ENCODE data around the gene EEIG1. TPM values are rescaled to one million over a fixed set of nuclear protein-coding genes. Genes with fewer than 3 reads are reported as not detected.
A peak's percentile ranks its signal among the peaks of the same experiment; 100 is the strongest.

The EEIG1 gene
- total RNA-seq, 1 donor from 2014 or later, result 61.1 TPM

GRCh38 chr9:127999461-127999860 is 18.7 kb upstream of the EEIG1 start:
- DNase-seq (ENCODE audit: extremely low spot score, unreplicated experiment), result no peak
- Mint-ChIP-seq H3K27me3 (no peaks in the 10 kb centered on the region), H3K4me1 (ENCODE audit: unreplicated experiment) (peaks cover 10% of the 10 kb centered on the region), H3K27ac (no peak overlapping the region), H3K36me3 (no peaks in the 10 kb centered on the region), H3K9me3 (peaks cover 4% of the 10 kb centered on the region), H3K4me3 (no peak overlapping the region)
- no peak for TF ChIP-seq CTCF (conservative IDR thresholded peaks at IDR 0.05)

- DNase-seq (ENCODE audit: extremely low spot score, unreplicated experiment), result no peak
- Mint-ChIP-seq H3K9me3 (no peaks in the 10 kb centered on the region), H3K27me3 (no peaks in the 10 kb centered on the region), H3K27ac (no peak overlapping the region), H3K36me3 (no peaks in the 10 kb centered on the region), H3K4me1 (ENCODE audit: unreplicated experiment) (no peaks in the 10 kb centered on the region), H3K4me3 (no peak overlapping the region)
- TF ChIP-seq CTCF (conservative IDR thresholded peaks at IDR 0.05), result no peak
Measured at GRCh38 chr9:127993721-127994120, 12.9 kb upstream of the EEIG1 start.

GRCh38 chr9:127991757-127992274 is 11.0 kb upstream of the EEIG1 start:
- no peaks in the 10 kb centered on the region for H3K36me3 Mint-ChIP-seq
- H3K4me1 Mint-ChIP-seq (ENCODE audit: unreplicated experiment), result no peaks in the 10 kb centered on the region
- no peak for DNase-seq (ENCODE audit: extremely low spot score, unreplicated experiment)
- no peak overlapping the region for H3K4me3 Mint-ChIP-seq
- peak overlapping the region; percentile 37 for H3K27ac Mint-ChIP-seq
- TF ChIP-seq CTCF (conservative IDR thresholded peaks at IDR 0.05), result no peak
- no peaks in the 10 kb centered on the region for H3K9me3 Mint-ChIP-seq
- no peaks in the 10 kb centered on the region for H3K27me3 Mint-ChIP-seq

- no peaks in the 10 kb centered on the region for H3K4me1 Mint-ChIP-seq (ENCODE audit: unreplicated experiment)
- H3K36me3 Mint-ChIP-seq, result no peaks in the 10 kb centered on the region
Measured at GRCh38 chr9:127991017-127991756, 10.4 kb upstream of the EEIG1 start.

GRCh38 chr9:127990554-127990953 is 9.8 kb upstream of the EEIG1 start:
- Mint-ChIP-seq H3K36me3 (no peaks in the 10 kb centered on the region), H3K4me3 (no peak overlapping the region), H3K9me3 (no peaks in the 10 kb centered on the region), H3K4me1 (ENCODE audit: unreplicated experiment) (no peaks in the 10 kb centered on the region), H3K27ac (peak overlapping the region; percentile 37), H3K27me3 (no peaks in the 10 kb centered on the region)
- no peak for DNase-seq (ENCODE audit: extremely low spot score, unreplicated experiment)
- no peak for TF ChIP-seq CTCF (conservative IDR thresholded peaks at IDR 0.05)

More at GRCh38 chr9:127991017-127991756, 10.4 kb upstream of the EEIG1 start:
- Mint-ChIP-seq H3K27me3 (no peaks in the 10 kb centered on the region), H3K4me3 (no peak overlapping the region), H3K27ac (peak overlapping the region; percentile 37), H3K9me3 (no peaks in the 10 kb centered on the region)
- DNase-seq (ENCODE audit: extremely low spot score, unreplicated experiment), result no peak
- no peak for TF ChIP-seq CTCF (conservative IDR thresholded peaks at IDR 0.05)

Measured in type B pancreatic cell (in vitro differentiated cells).